ENCODE measurements around the gene VSTM4.

Gene VSTM4

DNA sequence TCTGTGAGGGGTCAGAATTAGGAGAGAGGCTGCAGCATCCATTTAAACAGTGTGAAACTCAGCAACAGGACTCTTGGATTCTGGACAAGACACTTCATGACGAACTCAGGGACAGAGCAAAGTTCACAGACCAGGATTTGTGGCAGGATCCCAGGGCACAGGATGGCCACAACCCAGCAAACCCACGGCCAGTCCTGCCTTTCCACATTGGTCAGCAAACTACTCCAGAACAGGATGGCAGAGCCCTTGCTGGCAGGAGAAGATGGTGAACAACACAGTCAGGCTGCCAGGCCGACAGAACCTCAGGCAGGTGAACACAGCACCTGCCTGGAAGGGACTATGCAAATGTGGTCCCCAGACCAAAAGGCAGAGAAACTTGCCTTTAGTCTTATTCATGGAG is 34.4 kb downstream of the VSTM4 start:
- peak overlapping the region; percentile 69 to 74 for H3K27ac ChIP-seq
- DNase-seq (ENCODE audit: low spot score), result no peak
- no peak overlapping the region for H3K4me3 ChIP-seq
- TF ChIP-seq, protein P1, sequence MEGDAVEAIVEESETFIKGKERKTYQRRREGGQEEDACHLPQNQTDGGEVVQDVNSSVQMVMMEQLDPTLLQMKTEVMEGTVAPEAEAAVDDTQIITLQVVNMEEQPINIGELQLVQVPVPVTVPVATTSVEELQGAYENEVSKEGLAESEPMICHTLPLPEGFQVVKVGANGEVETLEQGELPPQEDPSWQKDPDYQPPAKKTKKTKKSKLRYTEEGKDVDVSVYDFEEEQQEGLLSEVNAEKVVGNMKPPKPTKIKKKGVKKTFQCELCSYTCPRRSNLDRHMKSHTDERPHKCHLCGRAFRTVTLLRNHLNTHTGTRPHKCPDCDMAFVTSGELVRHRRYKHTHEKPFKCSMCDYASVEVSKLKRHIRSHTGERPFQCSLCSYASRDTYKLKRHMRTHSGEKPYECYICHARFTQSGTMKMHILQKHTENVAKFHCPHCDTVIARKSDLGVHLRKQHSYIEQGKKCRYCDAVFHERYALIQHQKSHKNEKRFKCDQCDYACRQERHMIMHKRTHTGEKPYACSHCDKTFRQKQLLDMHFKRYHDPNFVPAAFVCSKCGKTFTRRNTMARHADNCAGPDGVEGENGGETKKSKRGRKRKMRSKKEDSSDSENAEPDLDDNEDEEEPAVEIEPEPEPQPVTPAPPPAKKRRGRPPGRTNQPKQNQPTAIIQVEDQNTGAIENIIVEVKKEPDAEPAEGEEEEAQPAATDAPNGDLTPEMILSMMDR (IDR thresholded peaks at IDR 0.05), result no peak

DNA sequence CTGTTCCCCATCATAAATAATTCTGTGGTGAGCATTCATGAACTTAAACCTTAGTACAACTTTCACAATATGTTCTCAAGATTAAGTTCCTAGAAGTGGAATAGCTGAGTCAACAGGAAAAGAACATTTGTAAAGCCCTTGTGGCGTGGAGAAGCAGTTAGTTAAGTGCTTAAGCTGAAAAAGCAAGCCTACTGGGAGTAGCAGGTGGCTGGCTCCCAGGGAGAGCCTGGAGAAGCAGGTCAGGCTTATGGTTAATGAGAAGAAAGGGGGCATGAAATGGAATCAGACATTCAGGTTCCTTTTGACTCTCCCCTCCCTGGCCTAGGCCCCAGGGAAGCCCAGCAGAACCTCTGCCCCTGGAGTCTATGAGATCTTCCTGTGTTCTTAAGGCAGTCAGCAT is 35.3 kb downstream of the VSTM4 start:
- Histone ChIP-seq H3K4me3 (no peak overlapping the region), H3K27ac (peak overlapping the region; percentile 69 to 74)
- TF ChIP-seq, protein P1 (IDR thresholded peaks at IDR 0.05), result no peak
- no peak for DNase-seq (ENCODE audit: low spot score)

DNA sequence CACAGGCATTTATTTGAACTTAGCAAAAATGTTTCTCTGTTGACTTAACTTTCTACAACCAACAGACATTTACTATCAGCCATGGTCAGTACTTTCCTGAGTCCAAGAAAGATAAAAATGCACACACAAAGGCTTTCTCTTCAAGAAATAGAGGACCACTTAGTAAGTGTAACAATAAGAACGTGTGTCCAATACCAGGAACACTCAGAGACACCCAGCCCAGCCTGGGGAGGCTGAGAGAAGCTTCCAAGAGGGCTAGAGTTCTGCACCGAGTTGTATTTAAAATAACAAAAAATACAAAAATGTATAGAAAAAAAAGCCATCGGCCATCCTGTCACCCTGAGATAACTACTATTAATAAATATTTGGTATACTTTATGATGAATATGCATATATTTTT is 35.8 kb downstream of the VSTM4 start:
- Histone ChIP-seq H3K4me3 (no peak overlapping the region), H3K27ac (peak overlapping the region; percentile 59 to 60)
- peak; percentile 26 for DNase-seq (ENCODE audit: low spot score)
- TF ChIP-seq, protein P1 (IDR thresholded peaks at IDR 0.05), result no peak

DNA sequence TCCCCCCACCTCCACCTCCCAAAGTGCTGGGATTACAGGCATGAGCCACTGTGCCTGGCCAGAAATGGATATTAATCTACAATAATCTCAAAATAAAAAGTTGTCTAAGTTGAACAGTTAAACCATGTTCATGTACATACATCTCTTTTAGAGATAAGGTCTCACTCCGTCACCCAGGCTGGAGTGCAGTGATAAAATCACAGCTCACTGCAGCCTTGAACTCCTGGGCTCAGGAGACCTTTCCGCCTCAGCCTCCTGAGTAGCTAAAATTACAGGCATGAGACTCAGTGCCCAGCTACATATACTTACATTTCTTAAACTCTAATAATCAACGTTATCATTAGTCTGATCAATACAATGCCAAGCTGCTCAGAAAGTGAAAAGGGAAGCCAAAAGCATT is 36.2 kb downstream of the VSTM4 start:
- DNase-seq (ENCODE audit: low spot score), result peak; percentile 40
- Histone ChIP-seq H3K27ac (peak overlapping the region; percentile 59 to 60), H3K4me3 (no peak overlapping the region)
- TF ChIP-seq, protein P1 (IDR thresholded peaks at IDR 0.05), result no peak

DNA sequence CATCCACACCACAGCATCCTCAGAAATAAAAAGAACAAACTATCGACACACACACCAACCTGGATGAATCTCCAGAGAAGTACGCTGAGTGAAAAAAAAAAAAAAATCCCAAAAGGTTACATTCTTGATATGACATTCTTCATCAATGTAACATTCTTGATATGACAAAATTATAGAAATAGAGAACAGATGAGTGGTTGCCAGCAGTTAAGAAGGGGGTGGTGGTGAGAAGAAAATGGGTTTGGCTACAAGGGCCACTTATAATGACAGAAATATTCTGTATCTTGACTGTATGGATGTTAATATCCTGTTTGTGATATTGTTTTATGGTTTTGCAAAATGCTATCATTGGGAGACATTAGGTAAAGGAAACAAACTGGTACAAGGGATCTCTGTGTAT is 36.9 kb downstream of the VSTM4 start:
- TF ChIP-seq, protein P1 (IDR thresholded peaks at IDR 0.05), result no peak
- no peak overlapping the region for H3K4me3 ChIP-seq
- no peak for DNase-seq (ENCODE audit: low spot score)
- peak overlapping the region; percentile 59 to 60 for H3K27ac ChIP-seq

DNA sequence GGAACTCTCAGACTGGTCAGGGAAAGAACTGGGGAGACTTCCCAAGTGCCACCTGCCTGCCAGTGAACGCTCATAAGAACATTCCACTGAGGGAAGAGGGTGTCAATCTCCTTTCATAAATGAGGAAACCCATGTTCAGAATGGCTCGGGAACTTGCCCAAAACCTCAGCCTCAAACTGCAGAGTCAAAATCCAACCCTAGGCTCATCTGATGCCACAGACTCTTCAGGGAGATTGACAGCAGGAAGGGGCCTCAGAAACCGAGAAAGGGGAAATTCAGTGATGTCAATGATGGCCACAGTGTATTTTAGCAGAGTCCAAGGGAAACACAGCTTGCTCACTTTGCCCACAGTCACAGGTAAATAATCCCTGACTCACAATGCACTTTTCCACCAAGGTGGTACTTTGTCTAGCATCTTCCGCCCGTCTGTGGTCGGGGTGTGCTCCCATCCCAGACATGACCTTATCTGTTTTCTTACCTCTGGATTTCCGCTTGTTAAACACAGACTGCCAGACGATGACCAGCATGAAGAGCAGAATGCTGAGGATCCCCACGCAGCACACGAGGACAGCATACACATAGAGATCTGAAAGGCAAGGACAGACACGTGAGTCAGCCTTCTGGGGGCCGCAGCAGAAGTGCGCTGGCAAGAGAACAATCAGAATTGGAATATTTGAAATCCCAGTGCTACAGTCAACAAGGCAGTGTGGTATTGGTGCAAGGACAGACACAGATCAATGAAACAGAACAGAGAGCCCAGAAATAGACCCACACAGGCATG is 38.4 kb downstream of the VSTM4 start:
- DNase-seq (ENCODE audit: low spot score), result no peak
- TF ChIP-seq, protein P1 (IDR thresholded peaks at IDR 0.05), result no peak

DNA sequence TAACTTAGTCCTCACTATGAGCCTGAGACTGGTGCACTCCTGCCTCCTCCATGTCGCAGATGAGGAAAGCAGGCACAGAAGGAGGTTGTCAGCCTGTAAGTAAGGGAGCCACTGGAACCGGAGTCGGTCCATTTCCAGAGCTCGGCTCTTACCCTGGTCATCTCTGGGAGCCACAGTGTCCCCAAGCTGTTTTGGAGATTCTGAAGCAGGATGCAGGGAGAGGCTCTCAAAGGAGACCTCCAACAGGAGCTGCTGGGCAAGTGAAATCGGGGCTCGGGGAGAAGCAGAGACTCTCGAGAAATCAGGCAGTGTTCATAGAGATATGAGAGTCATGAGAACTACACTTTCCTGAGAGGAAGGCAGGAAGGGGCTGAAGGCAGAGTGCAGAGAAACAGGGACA is 39.0 kb downstream of the VSTM4 start:
- TF ChIP-seq, protein P1 (IDR thresholded peaks at IDR 0.05), result no peak

More for the DNA sequence above, 38.4 kb downstream of the VSTM4 start:
- Histone ChIP-seq H3K27ac (no peak overlapping the region), H3K4me3 (no peak overlapping the region)

More for the DNA sequence above, 39.0 kb downstream of the VSTM4 start:
- Histone ChIP-seq H3K27ac (no peak overlapping the region), H3K4me3 (no peak overlapping the region)
- DNase-seq (ENCODE audit: low spot score), result no peak

All from coronary artery (tissue), 2 donors.